Measurements from ENCODE around the gene CCDC191.

The CCDC191 gene

GRCh38 chr3:114056130-114057010 lies at the start of gene CCDC191, which contains the start of gene QTRT2:
TSS of gene CCDC191 (minus strand) at chr3:114056526. CDS start at chr3:114056466, 60 bp downstream.
TSS of gene QTRT2 (plus strand) at chr3:114056737. CDS start at chr3:114065258, 8,521 bp downstream.
- DNase-seq = peak; percentile 100

GRCh38 chr3:114104414-114104813 lies 48.1 kb upstream of the CCDC191 start:
- DNase-seq = no peak

DNA sequence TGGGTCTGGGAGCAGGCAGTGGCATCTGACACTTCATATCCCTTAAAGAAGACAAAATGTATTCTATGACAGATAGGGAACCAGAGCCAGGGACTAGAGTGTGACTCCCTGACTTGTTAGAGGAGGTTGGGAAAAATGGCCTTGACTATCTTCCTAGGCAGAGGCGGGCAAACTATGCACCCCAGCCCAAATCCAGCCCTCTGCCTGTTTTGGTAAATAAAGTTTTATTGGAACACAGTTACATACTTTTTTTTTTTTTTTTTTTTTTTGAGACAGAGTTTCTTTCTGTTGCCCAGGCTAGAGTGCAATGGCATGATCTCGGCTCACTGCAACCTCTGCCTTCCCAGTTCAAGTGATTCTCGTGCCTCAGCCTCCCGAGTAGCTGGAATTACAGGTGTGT lies 47.5 kb upstream of the CCDC191 start:
- DNase-seq = no peak

DNA sequence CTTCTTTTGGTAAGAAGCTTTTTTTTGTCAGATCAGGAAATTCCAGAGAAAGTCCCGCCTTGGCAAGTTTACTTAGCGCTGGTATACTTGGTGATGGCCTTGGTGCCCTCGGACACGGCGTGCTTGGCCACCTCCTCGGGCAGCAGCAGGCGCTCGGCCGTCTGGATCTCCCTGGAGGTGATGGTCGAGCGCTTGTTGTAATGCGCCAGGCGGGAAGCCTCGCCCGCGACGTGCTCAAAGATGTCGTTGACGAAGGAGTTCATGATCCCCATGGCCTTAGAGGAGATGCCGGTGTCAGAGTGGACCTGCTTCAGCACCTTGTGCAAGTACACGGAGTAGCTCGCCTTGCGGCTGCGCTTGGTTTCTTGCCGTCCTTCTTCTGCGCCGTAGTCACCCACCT lies 46.9 kb upstream of the CCDC191 start:
- DNase-seq = no peak

GRCh38 chr3:114101101-114101500 lies 44.8 kb upstream of the CCDC191 start:
- DNase-seq = no peak

DNA sequence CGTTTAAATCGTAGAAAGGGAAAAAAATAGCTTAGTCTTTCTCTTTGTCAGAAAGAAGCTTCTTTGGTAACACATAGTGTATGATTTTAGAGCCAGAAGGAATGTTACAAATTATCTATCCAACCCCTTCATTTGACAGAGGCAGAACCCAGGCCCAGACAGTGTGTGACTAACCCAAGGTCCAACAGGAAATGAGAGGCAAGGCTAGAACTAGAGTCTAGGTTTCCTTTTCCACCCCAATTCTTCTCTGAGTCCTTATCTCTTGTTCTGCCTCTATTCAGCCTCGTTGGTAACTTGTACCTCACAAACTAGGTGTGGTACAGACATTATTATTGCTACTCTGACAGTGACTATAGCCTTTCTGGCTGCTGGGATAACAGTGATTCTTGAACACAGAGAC lies 39.5 kb upstream of the CCDC191 start:
- no peak for DNase-seq

GRCh38 chr3:114093596-114093995 lies 37.3 kb upstream of the CCDC191 start:
- DNase-seq = no peak

DNA sequence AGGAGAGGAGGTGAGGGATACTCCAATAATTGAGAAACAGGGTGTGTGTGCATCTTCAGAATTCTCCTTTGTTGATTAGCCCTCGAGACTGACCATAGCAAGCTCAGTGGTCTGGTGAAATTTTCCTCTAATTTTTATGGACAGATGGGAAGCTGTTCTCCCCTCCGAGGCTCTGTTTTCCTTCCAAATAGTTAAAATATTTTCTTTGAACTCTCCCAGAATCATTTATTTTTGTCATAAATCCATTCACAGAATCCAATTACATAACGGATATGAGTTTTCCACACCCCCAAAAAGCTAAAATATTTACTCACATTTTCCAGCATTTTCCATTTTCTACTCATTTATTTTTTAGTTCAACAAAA lies 36.7 kb upstream of the CCDC191 start:
- DNase-seq = no peak

DNA sequence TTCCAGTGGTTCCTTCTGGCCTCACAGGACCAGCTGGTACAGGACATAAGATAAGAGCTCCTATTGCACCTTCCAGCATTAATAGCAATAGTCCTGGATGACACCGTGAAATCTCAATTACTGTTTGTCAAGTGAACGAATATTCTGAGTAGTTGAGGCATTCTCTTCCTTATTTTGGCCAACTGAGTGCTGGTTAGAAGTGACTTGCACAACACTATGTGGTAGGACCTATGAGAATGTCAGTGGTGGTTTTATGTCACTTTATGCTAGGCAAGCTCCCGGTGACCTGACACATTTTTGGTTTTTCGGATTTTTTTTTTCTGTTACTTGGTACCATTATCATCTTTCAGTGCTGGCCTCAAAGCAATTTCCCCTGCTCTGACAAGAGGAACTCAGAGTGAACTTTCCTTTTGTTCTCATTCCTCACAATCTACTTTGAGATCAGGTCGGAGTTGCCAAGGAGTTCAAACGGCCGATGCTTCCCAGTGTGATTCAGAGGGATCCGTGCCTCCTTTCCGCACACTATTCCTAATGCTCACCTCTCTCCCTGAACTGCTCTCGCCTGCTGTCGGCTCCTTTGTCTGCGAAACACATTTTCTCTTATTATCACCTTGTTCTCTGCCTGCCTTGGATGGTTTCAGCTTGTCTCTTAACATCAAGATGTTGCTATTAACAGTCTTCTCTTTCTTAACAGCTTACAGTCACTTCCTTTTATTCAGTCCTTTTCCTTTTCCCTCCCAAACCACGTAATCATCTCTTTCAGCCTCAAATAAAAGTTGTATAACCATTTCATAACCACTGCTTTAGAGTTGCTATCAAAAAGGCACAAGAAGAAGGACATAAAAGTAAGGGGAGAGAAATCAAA lies 36.1 kb upstream of the CCDC191 start:
- no peak for DNase-seq

GRCh38 chr3:114089675-114090074 lies 33.3 kb upstream of the CCDC191 start:
- DNase-seq = no peak

DNA sequence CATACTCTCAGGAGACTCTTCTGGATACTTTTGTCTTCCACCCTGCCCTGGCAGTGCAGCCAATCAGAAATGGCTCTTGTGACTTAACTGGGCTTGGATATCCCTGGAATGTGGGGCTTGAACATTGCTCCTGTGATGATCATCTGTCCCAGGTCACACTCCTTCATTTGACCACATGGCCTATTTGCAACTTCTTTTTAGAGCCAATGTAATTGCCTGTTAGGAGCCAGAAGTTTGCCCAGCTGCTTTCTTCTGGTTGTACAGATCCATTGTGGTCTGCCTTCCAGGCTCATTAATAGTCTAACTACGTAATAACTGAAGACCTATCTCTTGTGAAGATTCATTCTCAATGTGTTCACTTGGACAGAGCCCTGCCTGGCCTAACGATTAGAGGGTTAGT lies 30.0 kb upstream of the CCDC191 start:
- DNase-seq = no peak

- no peak for DNase-seq
Observed at GRCh38 chr3:114083112-114083511, 26.8 kb upstream of the CCDC191 start.

DNA sequence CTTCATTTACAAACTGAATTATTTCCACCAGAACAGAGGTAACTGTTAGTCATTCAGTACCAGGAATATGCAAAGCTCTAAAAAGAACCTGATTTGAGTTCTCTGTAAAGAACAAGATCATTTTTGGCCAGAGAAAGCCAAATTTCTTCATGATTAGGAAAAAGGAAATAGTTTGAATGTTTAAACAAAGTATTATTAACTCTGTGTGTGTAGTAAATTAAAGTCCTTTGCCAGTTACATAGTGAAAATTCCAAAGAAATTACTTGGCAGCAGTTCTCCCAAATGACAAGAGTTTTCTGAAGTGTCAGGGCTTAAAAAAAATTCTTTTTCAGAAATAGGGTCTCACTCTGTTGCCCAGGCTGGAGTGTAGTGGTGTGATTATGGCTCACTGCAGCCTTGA lies 24.7 kb upstream of the CCDC191 start:
- DNase-seq = no peak

- DNase-seq = no peak
Observed at GRCh38 chr3:114080201-114080600, 23.9 kb upstream of the CCDC191 start.

DNA sequence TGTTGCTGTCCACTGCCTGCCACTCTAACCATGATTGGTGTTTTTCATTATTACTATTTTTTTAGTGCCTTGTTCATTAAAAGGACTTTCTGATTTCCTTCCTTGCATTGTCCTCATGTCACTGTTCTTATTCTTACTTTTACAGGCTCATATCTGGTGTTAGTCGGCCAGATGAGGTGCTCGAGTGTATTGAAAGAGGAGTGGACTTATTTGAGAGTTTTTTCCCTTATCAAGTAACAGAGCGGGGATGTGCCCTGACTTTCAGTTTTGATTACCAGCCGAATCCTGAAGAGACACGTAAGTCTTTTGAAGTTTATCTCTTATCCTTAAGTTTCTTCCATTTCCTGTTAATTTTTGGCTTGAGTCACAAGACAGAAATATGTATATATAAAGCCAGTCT lies 23.4 kb upstream of the CCDC191 start:
- no peak for DNase-seq

- DNase-seq = no peak
Observed at GRCh38 chr3:114078126-114078525, 21.8 kb upstream of the CCDC191 start.

DNA sequence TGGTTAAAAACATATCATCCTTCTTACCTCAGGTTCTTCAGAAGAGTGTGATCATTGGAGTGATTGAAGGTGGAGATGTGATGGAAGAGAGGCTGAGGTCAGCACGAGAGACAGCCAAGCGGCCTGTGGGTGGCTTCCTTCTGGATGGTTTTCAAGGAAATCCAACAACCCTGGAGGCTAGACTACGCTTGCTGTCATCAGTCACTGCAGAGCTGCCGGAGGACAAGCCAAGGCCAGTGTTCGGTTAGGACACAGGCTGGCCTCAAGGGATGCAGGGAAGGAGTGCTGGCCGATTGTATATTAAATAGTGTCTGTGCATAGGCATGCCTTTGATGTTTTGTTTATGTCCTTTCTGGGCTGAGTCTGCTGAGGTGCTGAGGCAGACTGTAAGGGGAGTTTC lies 20.4 kb upstream of the CCDC191 start:
- DNase-seq = no peak

DNA sequence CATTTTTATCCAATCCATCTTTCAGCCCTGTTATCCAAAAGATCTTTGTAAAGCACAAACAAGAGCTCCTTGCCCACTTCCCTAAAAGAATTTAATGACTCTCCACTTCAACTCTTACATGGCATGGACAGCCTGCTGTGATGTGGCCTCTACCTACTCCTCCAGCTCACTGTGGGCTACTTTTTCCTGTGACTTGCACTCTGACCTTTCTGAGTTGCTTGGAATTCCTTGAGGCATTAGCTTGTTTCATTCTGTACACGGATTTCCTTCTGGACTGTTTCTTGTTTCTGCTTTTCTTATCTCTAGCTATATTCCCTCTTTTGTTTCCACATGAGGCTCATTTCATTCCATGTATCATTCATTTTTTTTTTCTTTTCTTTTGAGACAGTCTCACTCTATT lies 15.5 kb upstream of the CCDC191 start:
- no peak for DNase-seq

DNA sequence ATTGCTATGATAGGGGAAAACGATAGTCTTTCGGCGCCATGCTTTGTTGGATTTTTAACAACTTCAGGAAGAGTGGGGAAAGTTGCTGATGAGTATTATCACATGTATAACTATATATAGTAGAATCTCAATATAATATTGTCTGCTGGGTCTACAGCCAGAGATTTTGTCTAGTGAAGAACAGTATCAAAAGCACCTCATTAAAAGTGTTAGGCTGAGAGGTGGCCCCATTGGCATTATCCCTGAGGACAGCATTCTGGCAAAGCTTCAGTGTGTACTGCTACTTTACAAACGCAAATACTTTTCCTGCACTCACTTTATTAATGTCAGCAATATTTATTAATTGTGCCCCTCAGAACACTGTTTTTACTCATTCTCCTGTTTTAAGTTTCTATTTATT lies 12.0 kb upstream of the CCDC191 start:
- DNase-seq = no peak

DNA sequence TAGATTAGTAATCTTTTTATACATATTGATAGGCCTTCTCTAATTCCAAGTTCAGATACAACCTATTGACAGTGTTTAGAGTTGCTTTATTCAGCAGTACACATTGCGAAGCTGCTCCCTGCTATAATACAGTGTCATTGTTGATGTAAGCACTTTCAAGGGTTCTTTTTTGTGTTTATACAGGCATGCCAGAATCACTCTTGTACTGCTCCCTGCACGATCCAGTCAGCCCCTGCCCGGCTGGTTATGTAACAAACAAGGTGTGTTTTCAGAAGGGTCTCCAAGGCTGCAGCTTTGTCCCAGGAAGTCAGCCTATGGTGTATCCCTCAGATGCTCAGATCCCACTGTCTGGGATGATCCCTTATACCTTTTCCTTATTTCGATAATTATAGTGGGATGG lies 11.5 kb upstream of the CCDC191 start:
- no peak for DNase-seq

DNA sequence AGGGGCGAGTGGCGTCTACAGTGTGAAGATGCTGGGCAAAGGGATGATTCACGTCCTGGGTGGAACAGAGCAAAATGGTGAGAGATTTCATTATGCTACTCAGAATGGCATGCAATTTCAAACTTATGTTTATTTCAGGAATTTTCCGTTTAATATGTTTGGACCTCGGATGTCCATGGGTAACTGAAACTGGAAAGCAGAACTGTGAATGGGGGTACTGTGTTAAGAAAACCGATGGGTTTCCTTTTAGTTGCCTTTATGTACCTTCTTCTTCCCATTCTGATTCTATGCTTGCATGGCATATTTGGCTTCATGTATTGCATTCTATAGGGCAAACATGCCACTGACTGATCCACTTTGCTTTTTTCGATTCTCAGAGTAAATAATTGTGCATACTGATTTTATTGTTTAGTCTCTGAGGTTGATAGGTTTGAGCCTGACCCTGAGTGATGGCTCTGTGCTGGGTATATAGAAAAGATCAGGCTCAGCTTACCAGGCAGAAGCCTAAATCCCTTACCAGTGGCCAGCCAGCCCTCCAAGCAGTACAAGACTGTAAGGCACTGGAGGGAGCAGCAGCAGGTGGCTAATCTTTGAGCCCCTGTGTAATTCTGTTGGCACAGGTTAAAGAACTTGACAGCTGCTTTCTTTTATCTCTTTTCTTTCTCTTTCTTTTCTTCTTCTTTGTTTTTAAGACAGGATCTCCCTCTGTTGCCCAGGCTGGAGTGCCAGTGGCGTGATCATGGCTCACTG lies 4.8 kb upstream of the CCDC191 start:
- DNase-seq = no peak

DNA sequence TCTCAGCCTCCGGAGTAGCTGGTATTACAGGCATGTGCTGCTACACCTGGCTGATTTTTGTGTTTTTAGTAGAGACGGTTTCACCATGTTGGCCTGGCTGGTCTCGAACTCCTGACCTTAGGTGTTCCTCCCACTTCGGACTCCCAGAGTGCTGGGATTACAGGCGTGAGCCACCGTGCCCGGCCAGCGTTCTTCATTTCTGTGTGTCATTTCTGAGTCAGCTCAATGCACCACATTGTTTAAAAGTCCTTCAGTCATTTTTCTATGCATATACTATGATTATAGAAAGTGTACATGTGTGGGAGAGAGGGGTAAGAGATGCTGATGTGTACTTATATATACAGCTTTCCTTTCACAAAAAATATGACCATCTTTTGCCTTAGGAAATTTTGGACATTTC lies 2.3 kb upstream of the CCDC191 start:
- no peak for DNase-seq

- DNase-seq = no peak
Observed at GRCh38 chr3:114057011-114057347, 653 bp upstream of the CCDC191 start.
